Natural killer cell (primary cell): ENCODE results near the gene CERK. TPM values are rescaled to one million over a fixed set of nuclear protein-coding genes. Genes with fewer than 3 reads are reported as not detected.
"Not testable (repeated sequence)": the region's sequence is repeated elsewhere in the genome, so short reads cannot be mapped to it uniquely, and the experiment has no call there.

Source experiments
- ATAC-seq, 3 donors: fragments of 150-1000 bp in 2 of 3; fragments of 200-7000 bp in 1 of 3; cut with Tn5 transposase; 1 replicate in 1 of 3; 2 replicates in 2 of 3; pipeline ENCODE4 v1.10.0; 2021; ENCODE audit warnings: mild to moderate bottlenecking in 2 of 3, moderate library complexity in 2 of 3
- DNase-seq, 2 donors: peaks; one replicate each; pipeline versions ENCODE4 v3.0.0 to v3.0.0-alpha.2; 2013 to 2021; ENCODE audit warnings: mixed read lengths in 1 of 2
- H3K27ac ChIP-seq: one replicate; pipeline ENCODE4 v1.5.1; 2013; ENCODE audit warnings: mild to moderate bottlenecking, low read length
- H3K27me3 ChIP-seq: one replicate; pipeline ENCODE4 v1.6.1; 2013; ENCODE audit warnings: low read length; ENCODE audit not compliant: control insufficient read depth, insufficient read depth
- H3K36me3 ChIP-seq: one replicate; pipeline ENCODE4 v1.6.1; 2013; ENCODE audit warnings: low read length; ENCODE audit not compliant: control insufficient read depth, insufficient read depth
- H3K4me1 ChIP-seq: one replicate; pipeline ENCODE4 v1.6.1; 2013; ENCODE audit warnings: low read length; ENCODE audit not compliant: control insufficient read depth, insufficient read depth
- H3K4me3 ChIP-seq: one replicate; pipeline ENCODE4 v1.5.1; 2013; ENCODE audit warnings: low read length
- H3K9me3 ChIP-seq: one replicate; pipeline ENCODE4 v1.6.1; 2013; ENCODE audit warnings: low read length; ENCODE audit not compliant: control insufficient read depth, insufficient read depth
- H3K27ac Mint-ChIP-seq, 2 donors: one replicate each; pipeline ENCODE4 v1.8.0; 2022; ENCODE audit warnings: mild to moderate bottlenecking in 2 of 2, mixed read lengths in 2 of 2, moderate library complexity in 1 of 2
- H3K27me3 Mint-ChIP-seq, 2 donors: one replicate each; pipeline ENCODE4 v1.8.0; 2022; ENCODE audit warnings: low read depth in 2 of 2, mixed read lengths in 2 of 2
- H3K36me3 Mint-ChIP-seq: one replicate; pipeline ENCODE4 v1.8.0; 2022; ENCODE audit warnings: mixed read lengths
- H3K4me1 Mint-ChIP-seq, 2 donors: one replicate each; pipeline ENCODE4 v1.8.0; 2022; ENCODE audit warnings: mixed read lengths in 2 of 2
- H3K4me3 Mint-ChIP-seq: one replicate; pipeline ENCODE4 v1.8.0; 2022; ENCODE audit warnings: mild to moderate bottlenecking, moderate library complexity, mixed read lengths
- H3K9me3 Mint-ChIP-seq, 2 donors: one replicate each; pipeline ENCODE4 v1.8.0; 2022; ENCODE audit warnings: mixed read lengths in 2 of 2
- WGBS: methylation state at CpG from one replicate; pipeline ENCODE4 v1.1.7; 2013; ENCODE audit warnings: missing lambda C conversion rate; ENCODE audit not compliant: insufficient coverage; 5-methylcytosine and 5-hydroxymethylcytosine counted together
- intact Hi-C: fragments of 100-400 bp; cut with micrococcal nuclease; formaldehyde crosslinking; loops from one replicate; pipeline ENCODE4 v1.14.2; 2022
- total RNA-seq, 4 donors: library from RNA; stranded (reverse); fragments of 120-200 nt in 1 of 4; gene quantifications; one replicate each; pipeline versions ENCODE4 v1.2.3 to v1.2.4, GENCODE V29; 2013 to 2022
- TF ChIP-seq, protein P1 (sequence below): fragments of 200-600 bp; IDR thresholded peaks from one replicate; pipeline ENCODE4 v1.8.0; 2022; ENCODE audit warnings: antibody characterized with exemption

CERK gene
- total RNA-seq, 3 donors from 2014 or later (not counting 1 experiment from before 2014, with no cell fraction given): 50.0 to 71.2 (median 55.6) TPM

DNA sequence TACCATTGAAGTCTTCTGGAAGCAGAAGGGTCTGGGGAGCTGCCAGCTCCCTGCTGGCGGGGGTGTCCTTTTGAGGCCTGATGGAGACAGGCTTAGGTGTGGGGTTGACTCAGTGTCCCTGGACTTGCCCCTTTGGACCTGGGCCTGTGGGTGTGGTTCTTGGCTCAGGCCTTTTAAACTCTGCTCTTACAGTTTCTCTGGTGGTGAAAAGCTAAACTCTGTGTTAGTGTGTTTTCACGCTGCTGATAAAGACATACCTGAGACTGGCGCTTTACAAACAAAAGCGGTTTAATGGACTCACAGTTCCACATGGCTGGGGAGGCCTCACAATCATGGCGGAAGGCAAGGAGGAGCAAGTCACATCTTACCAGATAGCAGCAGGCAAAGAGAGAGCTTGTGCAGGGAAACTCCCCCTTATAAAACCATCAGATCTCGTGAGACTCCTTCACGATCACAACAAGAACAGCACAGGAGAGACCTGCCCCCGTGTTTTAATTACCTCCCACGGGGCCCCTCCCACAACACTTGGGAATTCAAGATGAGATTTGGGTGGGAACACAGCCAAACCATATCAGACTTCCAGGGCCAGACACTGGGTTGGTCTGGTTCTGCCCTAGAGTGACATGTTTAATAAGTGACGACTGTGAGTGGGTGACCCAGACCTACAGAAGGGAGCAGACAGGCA is 91.4 kb downstream of the CERK start:
- H3K27me3 ChIP-seq: no peaks in the 10 kb centered on the region
- no peak for ATAC-seq
- no peak overlapping the region for H3K27ac ChIP-seq
- intact Hi-C loops: no loop called here
- TF ChIP-seq, protein P1, sequence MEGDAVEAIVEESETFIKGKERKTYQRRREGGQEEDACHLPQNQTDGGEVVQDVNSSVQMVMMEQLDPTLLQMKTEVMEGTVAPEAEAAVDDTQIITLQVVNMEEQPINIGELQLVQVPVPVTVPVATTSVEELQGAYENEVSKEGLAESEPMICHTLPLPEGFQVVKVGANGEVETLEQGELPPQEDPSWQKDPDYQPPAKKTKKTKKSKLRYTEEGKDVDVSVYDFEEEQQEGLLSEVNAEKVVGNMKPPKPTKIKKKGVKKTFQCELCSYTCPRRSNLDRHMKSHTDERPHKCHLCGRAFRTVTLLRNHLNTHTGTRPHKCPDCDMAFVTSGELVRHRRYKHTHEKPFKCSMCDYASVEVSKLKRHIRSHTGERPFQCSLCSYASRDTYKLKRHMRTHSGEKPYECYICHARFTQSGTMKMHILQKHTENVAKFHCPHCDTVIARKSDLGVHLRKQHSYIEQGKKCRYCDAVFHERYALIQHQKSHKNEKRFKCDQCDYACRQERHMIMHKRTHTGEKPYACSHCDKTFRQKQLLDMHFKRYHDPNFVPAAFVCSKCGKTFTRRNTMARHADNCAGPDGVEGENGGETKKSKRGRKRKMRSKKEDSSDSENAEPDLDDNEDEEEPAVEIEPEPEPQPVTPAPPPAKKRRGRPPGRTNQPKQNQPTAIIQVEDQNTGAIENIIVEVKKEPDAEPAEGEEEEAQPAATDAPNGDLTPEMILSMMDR: no peak
- H3K27me3 Mint-ChIP-seq: no peaks in the 10 kb centered on the region
- no peak overlapping the region for H3K4me3 Mint-ChIP-seq
- DNase-seq: no peak
- no peak overlapping the region for H3K4me3 ChIP-seq
- peaks cover 15% of the 10 kb centered on the region for H3K4me1 ChIP-seq
- H3K36me3 Mint-ChIP-seq: no peaks in the 10 kb centered on the region
- peaks cover 0 to 11% of the 10 kb centered on the region in 2 donors for H3K9me3 Mint-ChIP-seq
- H3K27ac Mint-ChIP-seq: no peak overlapping the region
- no peaks in the 10 kb centered on the region for H3K36me3 ChIP-seq
- no peaks in the 10 kb centered on the region for H3K9me3 ChIP-seq
- H3K4me1 Mint-ChIP-seq: peaks cover 7 to 39% of the 10 kb centered on the region in 2 donors
- 91% methylated on average over 10 of the region's 10 CpGs for WGBS

DNA sequence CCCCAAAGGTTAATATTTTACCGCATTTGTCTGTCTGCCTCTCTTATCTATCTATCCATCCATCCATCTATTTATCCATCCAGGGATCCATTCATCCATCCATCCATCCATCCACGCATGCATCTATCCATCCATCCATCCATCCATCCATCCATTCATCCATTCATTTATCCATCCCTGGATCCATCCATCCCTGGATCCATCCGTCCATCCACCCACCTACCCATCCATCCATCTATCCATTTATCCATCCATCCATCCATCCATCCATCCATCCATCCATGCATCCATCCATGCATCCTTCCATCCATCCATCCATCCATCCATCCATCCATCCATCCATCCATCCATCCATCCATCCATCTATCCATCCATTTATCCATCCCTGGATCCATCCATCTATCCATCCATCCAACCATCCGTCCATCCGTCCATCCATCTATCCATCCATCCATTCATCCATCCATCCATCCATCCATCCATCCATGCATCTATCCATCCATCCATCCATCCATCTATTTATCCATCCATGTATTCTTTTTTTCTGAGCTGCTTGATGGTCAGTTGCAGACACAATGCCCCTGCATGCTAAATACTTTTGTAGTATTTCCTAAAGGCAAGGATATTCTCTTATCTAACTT is 95.1 kb downstream of the CERK start:
- Mint-ChIP-seq H3K27ac (peak overlapping the region in 1 of 2 donors; percentile 35), H3K4me1 (peaks cover 11 to 31% of the 10 kb centered on the region in 2 donors)
- intact Hi-C loops, H3K27me3 ChIP-seq, H3K36me3 ChIP-seq, H3K4me3 Mint-ChIP-seq, H3K27ac ChIP-seq, H3K4me3 ChIP-seq, H3K36me3 Mint-ChIP-seq, H3K4me1 ChIP-seq, H3K27me3 Mint-ChIP-seq, DNase-seq, H3K9me3 ChIP-seq, H3K9me3 Mint-ChIP-seq, ATAC-seq: not testable (repeated sequence)
- WGBS: 93% methylated on average over 5 of the region's 5 CpGs

DNA sequence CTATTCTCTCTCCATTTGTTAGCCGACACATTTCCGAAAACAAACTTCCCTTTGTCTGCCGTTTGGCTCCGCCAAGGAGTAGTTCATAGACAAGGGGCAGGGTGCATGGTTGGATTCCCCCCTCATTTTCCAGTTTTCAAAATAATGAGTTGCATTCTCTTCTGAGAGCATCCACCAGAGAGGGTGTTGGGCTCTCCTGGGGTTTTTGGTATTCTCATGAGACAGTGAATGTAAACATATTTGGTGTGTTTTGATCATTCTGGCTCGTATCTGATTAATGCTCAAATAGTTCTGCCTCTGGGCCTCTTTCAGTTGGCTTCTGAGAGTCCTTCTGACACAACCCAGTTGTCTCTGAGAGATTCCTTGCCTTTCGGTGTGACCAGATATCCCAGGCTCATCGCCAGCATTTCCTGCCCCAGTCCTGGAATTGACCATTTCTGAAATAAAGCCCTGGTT is 96.2 kb downstream of the CERK start:
- peaks cover 11 to 29% of the 10 kb centered on the region in 2 donors for H3K4me1 Mint-ChIP-seq

More for the DNA sequence above, 96.2 kb downstream of the CERK start:
- Mint-ChIP-seq H3K27me3 (no peaks in the 10 kb centered on the region), H3K4me3 (no peak overlapping the region), H3K36me3 (no peaks in the 10 kb centered on the region), H3K9me3 (peaks cover 0 to 3% of the 10 kb centered on the region in 2 donors), H3K27ac (no peak overlapping the region)
- DNase-seq (no peak), ATAC-seq (no peak)
- no peaks in the 10 kb centered on the region for H3K4me1 ChIP-seq
- H3K27ac ChIP-seq: no peak overlapping the region
- no peaks in the 10 kb centered on the region for H3K36me3 ChIP-seq
- no peak overlapping the region for H3K4me3 ChIP-seq
- no peaks in the 10 kb centered on the region for H3K27me3 ChIP-seq
- TF ChIP-seq, protein P1: no peak
- intact Hi-C loops: no loop called here
- whole genome bisulfite sequencing: 92% methylated on average over 7 of the region's 7 CpGs
- H3K9me3 ChIP-seq: no peaks in the 10 kb centered on the region
